NCI-H1092 treated with DMSO at 0.1 percent for 48 hours (cell line): Measurements from ENCODE around the gene CARD10.

Experiments used
- DNase-seq: peaks from one replicate; lab custom pipeline; 2025; lab: John Stamatoyannopoulos, UW

CARD10 gene

DNA sequence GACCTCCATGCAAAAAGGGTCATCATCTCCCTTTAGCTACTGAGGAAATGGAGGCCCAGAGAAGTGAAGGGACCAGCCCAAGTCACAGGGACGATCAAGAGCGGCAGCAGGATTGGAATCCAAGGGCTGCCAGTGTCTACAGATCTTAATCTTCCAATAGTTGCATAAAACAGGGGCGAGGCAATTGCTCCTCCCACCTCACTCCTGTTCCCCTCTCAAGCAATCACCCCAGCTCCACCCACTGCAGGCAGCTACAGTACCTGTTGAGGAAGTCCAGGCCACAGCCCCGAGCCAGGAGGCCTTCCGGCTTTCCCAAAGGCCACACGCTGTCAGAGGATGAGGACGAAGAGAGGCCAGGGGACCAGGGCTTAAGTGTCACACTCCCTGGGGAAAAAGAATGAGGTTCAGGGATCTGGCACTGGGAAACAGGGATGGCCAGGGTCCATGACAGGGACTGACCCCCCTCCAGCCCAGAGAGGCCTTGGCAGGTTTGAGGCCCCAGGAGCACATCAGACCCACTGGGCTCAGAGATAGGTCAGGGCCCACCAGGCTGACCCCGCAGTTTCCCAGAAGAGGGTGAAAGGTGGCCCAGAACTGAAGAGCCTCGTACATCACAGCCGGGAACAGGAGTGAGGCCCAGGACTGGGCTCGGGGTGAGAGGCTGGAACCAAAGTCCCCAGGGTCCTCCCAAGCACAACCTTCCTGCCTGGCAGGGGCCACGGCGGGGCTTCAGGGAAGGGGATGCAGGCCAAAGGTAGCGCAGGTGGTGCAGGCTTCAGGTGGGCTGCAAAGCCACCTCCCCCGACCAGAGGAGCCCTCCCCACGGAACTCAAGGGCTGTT is 16.7 kb downstream of the CARD10 start:
- DNase-seq = no peak

DNA sequence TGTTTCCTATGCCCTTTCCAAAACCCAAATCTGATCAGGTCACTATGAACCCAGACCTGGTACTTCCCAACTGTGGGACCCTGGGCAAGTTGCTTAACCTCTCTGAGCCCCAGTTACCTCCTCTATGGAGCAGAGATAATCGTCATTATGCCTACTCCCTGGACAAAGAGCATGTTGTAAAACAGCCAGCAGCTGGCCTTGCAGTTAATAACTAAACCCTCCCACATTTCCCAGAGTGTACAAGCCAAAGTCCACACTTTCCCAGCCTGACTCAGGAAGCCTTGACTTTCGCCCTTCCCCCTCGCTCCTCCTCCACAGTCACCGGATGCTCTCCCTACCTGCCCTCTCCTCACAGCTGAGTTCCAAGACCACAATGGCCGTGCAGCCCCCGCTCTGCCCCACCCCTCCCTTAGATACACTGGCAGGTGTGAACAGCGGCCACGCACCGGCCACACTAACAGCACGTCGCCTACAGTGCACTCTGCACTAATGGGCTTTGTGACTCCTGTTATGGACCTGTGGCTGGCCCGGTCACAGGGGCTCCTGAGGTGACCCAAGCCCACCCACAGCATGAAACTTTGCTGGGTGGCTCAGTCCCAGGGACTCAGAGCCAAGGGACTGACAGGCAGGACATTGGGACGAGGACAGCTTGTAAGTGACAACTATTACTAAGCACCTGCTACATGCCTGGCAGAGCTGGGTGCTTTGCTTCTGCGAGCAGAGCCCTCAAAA is 17.4 kb downstream of the CARD10 start:
- no peak for DNase-seq

DNA sequence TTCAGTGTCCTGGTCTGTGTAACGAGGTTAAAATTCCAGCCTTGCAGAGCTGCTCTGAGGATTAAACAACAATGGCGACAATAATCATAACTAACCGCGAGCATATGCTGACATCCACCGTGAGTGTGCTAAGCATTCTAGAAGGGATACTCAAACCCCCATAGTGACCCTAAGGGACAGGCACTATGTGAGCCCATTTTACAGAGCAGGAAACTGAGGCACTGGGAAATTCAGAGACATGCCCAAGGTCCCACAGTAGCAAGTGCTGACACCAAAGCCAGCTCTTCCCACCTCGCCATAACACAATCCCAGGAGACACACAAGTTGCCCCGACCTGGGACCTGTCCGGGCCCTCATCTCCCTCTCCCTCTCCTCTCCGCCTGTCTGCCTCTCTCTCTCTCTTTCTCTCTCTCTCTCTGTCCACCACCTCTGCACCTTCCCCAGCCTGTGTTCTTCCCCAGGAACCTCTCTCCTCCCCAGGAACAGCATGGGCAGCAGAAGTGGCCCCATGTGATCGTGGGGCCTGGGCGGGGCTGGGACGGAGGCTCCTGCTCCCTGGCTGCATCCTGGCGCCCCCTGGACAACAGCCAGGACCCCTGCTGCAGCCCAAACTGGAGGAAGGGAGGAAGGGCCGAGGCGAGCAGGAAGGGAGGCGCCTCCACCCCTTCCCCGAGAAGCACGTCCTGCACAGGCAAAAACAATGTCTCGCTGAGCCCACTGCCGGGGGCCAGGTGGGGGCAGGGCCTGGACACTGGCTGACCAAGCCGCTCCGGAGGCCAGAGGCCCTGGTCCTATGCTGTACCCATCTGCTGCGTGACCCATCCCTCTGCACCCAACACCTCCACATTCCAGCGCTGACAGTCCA is 18.2 kb downstream of the CARD10 start:
- no peak for DNase-seq

DNA sequence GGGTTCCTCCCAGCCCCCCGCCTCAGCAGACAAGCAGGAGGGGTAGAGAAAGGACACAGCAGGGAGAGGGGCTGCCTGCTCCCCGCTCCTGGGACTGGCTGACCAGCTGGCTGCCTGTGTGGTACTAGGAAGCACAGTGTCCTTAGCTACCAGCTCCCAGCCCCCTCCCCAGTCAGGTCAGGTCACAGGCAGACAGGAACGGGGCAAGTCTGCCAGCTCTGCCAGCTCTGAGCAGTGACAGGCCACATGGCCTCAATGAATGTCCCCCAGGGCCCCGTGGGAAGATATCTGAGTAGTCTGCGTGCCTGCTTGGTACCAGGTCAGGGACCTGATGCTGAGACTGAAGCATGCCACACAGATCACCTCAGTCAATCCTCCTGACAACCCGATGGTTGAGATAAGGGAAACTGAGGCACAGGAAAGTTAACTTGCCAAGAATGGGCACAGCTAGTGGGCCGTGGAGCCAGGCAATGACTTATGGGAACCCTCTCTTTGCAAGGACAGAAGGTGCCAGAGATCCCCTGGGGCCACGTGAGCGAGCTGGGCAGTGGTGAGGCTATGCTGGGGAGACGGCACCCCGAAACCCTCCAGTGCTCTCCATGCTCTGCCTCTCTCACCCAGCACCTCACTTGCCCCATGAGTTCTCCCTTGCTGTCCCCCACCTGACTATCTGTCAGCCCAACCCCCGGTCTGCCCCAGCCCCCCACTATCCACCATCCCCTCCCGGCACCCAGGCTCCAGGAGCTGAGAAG is 19.2 kb downstream of the CARD10 start:
- no peak for DNase-seq

DNA sequence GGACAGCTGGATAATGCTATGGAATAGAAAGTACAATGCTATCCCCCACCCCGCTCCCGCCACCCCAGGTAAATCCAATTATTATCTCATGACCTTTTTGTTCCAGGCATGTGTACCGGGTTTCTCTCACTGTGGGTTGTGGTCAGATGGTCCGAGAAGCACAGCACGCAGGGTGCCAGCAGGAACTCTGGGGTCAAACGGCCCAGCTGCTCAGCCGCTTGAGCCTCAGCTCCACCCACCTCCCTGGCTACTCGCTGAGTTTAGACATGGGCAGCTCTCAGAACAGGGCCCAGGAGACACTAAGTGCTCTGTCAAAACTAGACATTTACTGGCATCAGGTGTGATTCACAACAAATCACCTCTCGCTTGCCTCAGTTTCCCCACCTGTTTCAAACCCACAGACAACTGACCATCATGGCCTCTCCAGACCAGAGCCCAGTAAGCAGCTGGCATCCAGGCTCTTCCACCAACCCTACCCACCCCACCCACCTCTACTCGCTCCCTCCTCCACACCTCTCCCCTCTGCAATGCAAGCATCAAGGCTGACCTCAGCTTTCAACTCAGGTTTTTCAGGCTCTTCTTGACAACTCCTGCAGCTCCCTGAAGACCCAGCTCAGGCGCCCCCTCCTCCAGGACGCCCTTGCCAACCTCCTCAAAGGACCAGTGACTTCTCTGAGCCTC is 20.0 kb downstream of the CARD10 start:
- no peak for DNase-seq

DNA sequence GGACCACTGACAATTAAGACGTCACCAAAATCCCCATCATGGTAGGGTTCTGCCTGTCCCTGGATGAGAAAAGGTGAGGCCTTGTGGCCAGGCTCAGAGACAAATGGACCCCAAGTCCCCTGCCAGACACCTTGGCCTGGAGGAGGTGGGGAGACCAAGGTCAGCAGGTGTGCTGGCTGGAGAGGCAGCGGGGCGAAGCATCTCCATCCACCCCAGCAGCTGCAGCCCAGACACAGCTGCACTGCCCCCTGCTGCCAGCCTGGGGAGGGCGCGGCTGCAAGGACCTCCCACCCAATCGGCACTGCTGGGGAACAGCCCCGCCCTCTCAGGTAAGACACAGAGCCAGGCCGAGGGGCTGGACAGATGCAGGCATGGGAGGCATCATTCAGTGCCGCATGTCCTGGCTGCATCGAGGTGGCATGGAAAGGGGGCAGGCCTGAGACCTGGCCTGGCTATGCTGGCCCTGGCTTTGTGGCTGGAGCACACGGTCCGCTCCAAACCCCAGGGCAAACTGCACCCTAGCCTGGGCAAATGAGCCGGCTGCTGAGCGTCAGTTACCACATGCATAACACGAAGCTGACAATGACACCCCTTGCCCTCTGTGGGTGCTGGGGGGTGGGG is 20.8 kb downstream of the CARD10 start:
- DNase-seq = peak; percentile 25

DNA sequence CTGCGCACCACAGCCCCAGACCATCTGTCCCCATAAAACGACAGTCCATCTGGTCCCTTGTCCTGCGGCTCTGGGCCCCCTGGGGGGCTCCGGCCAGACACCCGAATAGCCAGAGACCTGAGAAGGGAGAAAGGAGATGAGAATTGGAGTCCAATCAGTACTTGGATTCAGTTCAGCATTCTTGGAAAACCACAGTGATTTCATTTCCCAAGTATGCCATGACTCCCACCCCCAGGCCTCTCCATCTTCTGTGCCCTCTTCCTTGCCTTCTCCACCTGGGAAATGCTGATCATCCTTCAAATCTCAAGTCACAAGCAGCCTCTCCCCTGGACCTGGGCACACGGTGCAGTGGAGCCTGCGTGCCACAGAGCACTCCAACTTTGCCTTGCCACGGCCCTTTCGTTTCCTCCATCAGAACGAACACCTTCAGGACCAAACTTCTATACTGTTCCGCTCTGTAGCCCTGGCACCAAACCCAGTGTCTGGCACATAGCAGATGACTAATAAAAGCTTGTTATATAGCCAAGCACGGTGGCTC is 22.1 kb downstream of the CARD10 start:
- DNase-seq = no peak

DNA sequence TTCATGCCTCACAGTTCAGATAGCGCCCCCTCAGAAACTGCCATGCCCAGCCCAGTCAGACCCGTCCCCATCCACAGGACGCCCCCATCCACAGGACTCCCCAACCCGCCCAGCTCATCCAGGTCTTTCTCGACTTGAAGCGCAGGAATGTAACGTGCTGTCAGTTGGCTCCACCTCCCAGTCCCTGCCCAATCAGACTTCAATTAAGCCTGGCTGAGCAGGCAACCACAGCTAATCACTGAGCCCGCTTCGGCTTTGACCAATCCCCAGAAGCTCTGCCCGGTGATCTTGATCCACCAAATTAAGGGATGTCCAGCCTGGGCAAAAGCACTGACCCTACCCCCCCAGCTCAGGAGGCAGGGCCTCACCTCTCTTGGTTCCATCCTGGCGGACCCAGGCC is 22.6 kb downstream of the CARD10 start:
- no peak for DNase-seq

DNA sequence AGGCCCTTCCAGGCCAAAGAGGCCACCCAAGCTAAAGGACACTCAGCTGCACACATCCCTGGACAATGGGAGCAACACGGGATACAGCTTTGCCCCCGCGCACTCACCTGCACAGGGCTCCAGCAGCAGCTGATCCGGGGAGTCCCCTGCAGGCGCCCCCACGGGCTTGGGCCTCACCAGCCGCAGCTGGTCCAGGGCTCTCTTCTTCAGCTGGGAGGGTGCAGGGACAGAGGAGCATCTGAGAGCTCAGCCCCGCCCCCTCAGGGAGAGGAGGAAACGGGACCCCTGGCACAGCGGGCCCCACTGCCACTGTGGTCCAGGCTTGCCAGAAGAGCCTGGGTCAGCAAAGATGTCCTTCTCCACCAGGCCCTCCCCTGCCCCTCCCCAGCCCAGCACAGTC is 25.2 kb downstream of the CARD10 start:
- DNase-seq = no peak

DNA sequence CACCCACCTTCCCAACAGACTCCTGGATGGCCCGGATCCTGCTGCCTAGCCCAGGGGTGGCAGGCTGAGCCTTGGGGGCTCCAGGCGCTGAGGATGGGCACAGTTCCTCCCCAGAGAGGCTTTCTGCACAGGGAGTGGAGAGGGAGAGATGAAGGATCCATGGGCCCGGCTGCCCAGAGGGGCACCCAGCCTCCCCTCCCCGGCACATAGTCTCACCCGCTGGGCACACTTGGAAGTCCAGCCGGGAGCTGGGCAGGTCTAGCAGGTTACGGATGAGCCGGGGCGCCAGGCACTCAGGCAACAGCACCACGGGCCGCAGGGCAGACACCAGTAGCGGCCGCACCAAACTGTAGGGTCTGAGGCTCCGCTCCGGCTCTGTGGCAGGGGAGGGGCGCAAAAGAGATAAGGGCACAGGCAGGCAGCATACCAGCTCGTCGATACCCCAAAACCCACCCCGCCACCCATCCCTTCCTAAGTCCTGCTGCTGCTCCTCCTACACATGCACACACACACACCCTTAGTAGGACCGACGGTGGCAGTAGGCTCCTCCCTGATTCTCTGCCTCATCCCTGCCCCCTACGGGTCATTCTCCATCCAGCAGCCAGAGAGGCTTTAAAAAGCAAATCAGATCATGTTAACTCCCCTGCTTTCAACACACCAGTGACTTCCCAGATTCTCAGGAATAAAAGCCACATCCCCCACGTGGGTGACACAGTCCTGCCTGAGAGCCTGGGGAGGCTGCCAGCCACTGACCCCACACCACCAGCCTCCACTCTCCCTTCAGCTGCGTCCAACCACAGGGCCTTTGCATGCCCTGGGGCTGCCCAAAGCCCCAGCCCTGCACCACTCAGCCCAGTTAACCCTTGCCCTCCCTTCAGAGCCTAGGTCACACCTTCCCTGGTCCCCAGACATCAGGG is 26.5 kb downstream of the CARD10 start:
- no peak for DNase-seq

DNA sequence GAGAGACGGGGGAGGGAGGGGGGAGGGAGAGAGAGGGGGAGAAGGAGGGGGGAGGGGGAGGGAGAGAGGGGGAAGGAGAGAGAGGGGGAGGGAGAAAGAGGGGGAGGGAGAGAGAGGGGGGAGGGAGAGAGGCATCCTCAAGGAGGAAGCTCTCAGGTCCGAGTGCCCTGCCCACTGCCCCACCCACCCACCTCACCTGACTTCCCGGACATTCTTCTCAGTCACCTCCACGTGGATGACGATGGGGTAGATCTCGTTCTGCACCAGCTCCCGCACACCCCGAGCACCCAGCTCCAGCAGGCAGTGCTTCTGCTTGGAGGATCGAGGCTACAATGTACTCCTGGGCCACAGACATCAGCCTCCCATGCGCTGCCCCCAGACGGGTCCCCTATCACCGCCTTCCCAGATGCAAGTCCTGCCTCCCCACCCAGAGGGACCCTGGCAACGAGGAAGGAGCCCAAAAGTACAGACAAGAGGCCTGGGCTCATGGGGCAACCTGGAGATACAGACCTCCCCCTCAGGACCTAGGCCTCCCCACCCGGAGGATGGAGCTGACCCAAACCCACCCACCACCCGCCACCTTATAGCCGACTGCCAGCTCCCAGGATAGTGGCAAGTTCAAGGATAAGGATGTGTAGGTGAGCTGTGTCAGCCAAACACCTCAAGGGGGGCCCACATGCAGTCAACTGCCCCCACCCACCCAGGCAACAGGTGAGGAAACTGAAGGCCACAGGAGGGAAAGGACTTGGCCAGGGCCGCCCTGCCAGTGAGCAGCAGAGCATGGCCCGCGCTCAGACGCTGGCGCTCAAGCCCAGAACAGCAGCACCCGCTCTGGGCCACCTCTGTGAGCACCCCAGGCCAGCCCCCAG is 27.4 kb downstream of the CARD10 start:
- DNase-seq = no peak

DNA sequence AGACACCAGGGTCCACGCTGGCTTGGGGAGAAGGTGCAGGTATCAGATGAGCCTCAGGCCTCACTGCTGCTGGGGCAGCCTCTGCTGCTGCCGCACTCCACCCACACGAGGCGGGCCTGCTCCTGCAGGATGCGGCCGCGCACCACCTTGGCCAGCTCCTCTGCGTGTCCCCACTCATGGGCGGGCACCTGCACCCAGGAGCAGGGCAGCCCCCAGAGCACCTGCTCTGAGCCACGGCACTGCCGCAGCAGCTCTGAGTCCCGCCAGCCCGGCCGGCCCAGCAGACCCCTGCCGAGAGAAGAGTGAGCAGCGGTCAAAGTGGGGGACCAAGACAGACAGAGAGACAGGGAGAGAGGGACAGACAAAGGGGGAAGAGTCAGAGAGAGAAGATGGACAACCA is 28.1 kb downstream of the CARD10 start:
- DNase-seq = no peak

DNA sequence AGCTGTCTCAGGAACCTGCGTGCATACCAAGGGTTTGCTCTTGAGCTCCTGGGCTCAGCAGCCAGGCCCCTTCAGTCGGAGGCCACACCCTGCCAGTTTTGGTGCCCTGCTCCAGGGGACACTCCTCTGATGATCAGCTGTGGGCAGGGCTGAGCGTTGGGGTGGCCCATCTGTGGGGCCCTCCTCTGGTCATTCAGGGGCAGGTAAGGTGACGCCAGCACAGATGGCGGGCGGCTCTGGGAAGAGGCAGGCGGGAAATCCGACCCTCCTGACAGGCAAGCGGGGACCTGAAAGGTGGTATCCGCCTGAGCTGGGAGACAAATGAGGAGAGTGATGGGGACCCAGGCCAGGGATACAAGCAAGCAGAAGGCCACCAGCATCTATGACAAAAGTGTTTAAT is 29.2 kb downstream of the CARD10 start:
- DNase-seq = no peak

DNA sequence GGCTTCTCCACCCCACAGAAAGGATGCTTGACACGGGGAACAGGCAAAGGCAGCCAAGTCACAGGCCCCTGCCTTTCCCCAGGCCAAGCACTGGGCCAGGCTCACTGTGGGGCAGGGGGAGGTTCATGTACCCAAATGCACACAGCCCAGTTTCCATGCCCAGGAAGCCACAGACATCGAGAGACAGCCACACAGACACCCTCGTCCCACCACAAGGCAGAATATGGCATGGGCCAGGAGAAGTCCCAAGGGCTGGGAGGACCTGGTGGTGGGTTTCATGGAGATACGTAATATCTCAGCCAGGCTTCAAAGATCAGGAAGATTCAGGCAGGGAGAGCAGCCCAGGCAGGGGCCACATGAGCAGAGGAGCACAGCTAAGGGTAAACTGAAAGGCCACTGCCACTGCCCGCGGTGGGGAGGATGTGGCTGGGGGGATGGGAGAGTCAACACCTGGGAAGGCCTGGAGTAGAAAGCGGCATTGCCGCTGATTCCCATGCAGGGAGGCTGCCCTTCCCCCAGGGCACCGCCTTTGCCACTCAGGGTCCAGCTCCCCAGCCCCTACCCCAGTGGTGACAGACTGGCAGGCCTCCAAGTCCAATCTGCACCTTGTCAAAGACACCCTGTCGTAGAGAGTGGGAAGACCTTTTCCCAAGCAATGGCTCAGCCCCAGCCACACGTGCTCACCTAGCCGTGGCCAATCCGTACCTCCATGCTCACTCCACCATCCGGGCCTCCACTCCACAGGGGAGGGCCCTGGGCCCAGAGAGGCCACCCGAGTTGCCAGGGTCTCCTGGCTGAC is 30.7 kb downstream of the CARD10 start:
- DNase-seq = no peak

DNA sequence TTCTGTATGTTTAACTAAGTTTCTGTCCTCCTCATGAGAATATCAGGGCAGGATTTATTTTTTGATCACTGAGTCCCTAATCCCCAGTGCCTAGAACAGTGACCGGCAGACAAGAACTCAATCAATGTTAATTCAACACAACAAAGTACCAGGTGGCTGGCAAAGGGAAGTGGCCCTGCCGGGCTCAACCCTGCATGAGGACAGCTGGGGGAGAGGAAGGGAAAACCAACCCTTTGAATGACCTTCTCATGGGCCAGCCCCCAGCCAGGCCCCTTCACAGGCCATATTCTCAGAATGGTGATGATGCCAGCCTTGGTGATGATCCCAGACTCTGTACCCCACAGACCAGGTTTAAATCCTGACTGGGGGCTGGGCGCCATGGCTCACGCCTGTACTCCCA is 31.6 kb downstream of the CARD10 start:
- DNase-seq = no peak

DNA sequence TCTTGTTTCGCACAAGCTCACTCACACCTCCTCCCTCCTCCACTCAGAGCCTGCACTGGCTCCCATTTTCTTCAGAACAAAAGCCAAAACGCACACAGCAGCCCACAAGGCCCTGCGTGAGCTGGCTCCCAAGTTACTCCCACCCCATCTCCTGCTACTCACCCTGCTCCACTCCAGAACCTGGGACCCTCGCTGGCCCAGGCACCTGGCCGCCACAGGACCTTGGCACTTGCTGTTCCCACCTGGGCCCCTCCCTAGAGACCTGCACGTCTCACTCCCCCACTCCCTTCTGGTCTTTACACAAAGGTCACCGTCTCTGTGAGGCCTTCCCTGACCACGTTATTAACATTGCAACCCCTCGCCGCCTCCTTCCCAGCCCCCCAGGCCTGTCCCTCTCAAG is 32.1 kb downstream of the CARD10 start:
- DNase-seq = no peak

DNA sequence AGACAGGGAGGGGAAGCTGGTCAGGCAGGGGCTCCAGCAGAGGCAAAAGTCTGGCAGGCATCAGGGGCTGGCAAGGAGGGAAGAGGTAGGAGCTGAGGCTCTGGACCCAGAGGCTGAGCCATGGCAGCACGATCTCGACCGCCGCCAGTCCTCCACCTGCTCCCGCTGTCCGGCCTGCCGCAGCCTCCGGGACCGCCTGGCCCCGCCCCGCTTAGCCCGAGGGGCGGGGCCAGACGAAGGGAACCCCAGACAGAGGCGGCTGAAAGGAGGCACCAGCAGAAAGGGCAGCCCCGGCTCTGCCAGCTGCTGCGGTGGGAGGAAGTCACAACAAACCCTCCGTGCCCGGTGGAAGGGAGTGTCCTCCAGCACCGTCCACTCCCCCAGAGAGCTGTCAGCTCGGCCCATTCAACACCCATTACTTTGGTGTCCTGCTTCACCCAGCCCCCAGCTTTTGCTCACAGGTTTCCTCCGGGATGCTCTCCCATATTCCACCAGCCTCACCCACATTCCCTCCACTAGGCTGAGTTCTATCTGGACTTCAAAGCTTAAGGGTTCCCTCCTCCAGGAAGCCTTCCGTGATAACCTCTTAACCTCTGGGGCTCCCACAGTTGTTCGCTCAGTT is 32.9 kb downstream of the CARD10 start, which contains the start of gene MFNG:
TSS of gene MFNG (minus strand) at position 161 of the 622 bp plus-strand sequence. CDS start 207 bp downstream, outside the sequence.
- peak; percentile 9 for DNase-seq
